NCI-H1694 treated with DMSO at 0.1 percent for 48 hours (cell line): ENCODE data around the gene MORN1.
"Not testable (repeated sequence)": the region's sequence is repeated elsewhere in the genome, so short reads cannot be mapped to it uniquely, and the experiment has no call there.

ENCODE experiments used
- DNase-seq: peaks from one replicate; lab custom pipeline; 2025; lab: John Stamatoyannopoulos, UW

The MORN1 gene

DNA sequence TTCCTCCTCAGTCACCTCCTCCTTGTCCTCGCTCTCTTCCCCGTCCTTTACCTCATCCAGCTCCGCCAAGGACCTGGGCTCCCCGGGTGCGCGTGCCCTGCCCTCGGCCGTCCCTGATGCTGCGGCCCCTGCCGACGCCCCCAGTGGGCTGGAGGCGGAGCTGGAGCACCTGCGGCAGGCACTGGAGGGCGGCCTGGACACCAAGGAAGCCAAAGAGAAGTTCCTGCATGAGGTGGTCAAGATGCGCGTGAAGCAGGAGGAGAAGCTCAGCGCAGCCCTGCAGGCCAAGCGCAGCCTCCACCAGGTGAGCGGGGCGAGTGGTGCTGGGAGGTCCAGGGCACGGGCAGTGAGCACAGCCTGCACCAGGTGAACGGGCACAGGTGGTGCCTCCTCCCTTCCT is 87.1 kb downstream of the MORN1 start:
- DNase-seq, result no peak

- DNase-seq, result no peak
Observed at GRCh38 chr1:2303781-2304180, 87.6 kb downstream of the MORN1 start.

DNA sequence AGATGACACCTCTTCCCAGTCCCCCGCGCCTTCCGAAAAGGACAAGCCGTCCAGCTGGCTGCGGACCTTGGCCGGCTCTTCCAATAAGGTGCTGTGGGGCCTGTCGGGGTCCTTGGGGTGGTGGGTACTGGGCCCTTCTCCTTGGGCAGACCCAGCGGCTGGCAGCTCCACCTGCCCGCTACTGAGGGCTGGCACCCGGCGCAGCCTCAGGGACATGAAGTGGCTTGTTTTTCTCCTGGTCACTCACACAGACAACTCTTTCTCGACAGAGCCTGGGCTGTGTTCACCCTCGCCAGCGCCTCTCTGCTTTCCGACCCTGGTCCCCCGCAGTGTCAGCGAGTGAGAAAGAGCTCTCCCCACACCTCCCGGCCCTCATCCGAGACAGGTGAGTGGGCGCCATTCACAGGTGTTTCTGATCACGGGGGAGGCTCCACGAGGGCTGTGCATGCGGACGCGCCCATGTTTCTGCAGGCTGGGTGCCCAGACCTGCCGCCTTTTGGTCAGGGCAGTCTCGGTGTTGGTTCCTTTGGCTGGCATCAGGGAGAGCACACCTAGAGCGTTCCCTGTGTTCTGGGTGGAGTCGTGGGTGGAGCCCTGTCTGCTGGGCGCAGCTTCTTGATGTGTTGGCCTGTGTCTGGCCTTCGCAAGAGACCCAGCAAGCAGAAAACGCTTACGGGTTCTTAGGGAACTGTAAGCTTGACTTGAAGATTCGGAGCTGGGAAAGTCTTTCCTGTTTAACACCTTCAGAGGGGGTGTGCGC is 88.2 kb downstream of the MORN1 start:
- no peak for DNase-seq

DNA sequence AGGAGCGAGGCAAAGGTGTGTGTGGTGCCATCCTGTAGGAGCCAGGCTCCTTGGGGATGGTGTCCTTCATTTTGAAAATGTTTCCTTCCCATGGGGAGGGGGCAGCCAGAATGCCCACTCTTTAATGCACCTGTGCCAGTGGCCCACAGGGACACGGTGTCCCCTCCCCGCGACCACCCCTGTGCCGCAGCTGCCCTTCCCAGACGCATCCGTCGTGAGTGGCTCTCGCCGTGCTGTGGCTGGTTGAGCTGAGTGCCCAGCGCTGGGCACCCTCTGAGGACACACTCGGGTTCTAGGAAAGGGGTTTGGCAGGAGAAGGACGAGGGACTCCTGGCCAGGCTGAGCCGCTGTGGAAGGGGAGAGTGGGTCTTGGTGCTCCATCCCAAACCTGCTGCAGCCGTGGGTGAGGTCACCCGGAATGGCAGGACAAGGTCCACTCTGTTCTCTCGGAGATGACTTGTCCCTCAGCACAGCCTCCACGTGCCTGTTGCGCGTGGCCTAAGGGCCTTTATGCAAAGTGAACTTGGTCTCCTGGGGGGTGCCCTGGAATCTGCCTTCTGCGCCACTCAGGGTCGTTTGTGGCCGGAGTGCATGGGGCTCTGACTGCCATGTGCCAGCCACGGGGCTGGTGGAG is 88.9 kb downstream of the MORN1 start:
- DNase-seq, result no peak

DNA sequence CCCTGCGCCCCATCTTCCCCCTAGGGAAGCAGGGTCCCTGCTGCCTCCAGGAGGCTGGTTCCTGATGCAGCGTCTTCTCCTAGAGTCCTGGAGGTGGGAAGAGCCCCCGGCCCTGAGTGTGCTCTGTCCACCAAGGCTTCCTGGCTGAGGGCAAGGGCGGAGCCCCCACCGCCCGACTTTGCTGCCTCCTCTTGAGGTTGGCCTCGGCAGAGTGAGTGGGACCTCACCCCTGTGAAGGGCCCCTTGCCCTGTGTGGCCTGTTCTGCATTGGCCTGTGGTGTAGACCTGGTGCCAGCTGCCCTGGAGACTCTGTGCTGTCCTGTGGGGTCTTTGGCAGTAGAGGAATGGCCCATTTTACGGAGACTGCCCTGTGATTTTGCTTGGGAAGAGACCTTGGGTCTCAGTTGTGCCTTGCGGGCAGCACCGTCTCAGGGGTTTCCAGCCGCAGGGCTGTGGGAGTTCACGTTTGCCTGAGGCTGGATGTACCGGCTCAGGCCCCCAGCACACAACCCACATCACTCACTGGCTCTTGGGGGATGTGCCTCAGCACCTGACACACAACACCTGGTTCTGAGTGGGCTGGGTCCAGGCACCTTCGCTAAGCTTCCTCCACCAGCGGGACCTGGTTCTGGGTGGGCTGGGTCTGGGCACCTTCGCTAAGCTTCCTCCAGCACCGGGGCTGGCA is 89.6 kb downstream of the MORN1 start:
- no peak for DNase-seq

DNA sequence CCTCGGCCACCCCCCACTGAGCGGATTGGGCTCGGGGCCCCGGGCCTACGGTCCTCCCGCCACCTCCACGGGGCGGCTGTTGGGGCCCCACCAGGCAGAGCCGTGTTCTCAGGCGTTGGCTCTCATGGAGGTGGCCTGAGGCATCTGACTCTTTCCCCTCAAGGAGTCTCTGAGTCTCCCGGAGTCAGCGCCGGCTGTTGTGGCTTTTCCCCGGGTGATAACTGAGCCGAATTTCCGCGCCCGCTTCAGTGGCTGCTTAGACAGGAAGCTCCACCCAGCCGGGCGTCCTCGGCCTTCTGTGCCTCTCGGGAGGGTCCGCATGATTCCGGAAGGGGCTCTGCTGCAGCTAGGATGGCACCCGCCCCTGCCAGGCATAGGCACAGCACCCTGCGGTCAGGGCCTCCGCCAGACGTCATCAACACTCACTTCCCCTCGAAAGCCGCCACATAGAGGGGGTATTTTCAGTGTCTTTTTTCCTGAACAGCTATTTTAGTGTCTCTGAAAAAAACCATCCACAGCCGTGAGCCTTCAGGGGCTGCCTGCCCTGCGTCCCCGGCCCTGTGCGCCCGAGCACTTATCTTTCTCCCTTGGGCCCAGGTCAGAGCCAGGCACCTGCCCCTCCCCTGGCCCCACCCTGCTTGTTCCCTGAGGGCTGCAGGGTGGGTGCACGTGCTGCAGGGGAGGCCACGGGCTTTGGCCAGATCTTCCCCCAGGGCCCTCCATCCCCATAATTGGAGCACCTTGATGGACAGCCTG is 90.3 kb downstream of the MORN1 start:
- no peak for DNase-seq

- no peak for DNase-seq
Observed at GRCh38 chr1:2300004-2300771, 91.2 kb downstream of the MORN1 start.

- no peak for DNase-seq
Observed at GRCh38 chr1:2299131-2299627, 92.2 kb downstream of the MORN1 start.

GRCh38 chr1:2298685-2299084 is 92.7 kb downstream of the MORN1 start:
- no peak for DNase-seq

DNA sequence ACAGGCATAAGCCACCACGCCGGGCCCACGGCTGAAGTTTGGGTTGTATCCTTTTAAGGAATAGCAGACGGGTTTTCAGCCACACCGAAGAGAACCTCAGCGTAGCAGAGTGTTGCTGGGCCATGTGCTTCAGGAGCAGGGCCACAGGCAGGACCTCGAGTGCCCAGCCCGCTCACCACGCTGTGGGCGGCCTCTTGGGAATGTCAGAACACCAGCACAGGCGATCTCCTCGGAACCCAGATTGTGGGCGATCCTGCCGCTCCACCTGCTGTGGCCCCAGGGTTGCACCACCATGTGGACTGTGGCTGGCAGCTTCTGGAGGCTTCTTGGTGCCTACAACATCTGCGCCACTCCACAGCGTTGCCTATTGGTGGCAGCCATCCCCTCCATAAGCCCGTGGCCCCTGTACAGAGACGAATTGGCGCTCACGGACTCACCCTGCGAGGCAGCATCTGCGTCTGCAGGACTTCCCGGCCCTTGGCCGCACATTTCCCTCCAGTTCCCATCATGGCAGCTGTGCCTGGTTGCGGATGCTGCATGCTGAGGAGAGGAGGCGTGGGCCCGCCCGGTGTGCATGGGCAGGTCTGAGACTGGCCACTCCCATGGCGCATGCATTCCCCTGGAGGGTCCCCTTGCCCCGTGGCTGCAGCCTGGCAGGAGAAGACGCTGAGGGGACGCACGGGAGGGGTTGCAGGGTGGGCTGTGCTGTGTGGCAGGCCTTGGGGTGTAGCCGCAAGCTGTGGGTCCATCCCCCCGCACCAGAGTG is 93.9 kb downstream of the MORN1 start:
- DNase-seq, result no peak

GRCh38 chr1:2296614-2297013 is 94.7 kb downstream of the MORN1 start:
- no peak for DNase-seq

GRCh38 chr1:2296211-2296610 is 95.1 kb downstream of the MORN1 start:
- not testable (repeated sequence) for DNase-seq

DNA sequence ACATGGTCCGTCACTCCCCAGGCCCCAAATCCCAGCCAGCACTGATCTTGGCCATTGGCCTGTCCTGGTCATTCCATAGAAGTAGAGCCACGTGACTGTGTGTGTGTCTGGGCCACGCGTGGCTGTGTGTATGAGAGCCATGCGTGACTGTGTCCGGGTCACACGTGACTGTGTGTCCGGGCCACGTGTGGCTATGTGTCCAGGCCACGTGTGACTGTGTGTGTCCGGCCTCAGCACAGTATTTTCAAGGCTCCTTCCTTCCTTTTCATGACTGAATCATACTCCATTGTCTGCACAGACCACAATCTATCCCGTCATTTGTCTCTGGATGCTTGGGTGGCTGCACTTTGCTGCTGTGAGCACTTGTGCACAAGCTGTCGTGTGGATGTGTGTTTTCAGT is 95.8 kb downstream of the MORN1 start:
- DNase-seq, result no peak

GRCh38 chr1:2294725-2295078 is 96.7 kb downstream of the MORN1 start:
- DNase-seq, result no peak

- no peak for DNase-seq
Observed at GRCh38 chr1:2294033-2294724, 97.2 kb downstream of the MORN1 start.

DNA sequence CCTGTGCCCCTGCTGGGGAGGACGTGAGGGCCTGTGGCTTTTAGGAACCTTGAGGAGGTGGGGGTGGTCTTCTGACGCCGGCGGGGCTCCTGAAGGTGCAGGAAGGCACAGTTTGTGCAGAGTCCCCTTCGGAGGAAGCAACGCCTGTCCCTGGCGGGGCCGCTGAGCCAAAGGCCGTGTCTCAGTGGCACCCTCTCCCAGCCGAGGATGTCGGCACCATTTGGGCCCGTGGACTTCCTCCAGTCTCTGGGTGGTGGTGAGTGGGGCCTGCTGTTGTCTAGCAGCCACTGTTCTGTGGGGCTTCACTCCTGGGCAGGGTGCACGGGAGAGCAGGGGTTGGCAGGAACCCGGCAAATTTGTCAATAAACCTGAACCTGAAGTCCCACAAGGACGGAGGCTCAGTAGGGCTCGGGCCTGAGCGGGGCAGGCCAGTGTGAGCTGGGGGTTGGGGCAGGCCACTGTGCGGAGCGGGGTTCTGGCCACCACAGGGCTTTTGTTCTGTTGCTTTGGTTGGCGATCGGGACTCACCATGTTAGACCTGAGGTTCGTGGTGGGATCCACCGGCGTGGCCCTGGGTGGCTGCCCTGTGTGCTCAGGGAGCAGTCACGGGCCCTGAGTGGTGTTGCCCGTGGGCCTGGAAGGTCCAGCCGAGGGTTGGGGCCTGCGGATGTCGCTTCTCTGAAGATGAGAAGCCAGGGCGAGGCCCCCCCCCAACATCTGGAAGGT is 98.5 kb downstream of the MORN1 start:
- DNase-seq, result no peak

GRCh38 chr1:2291577-2291976 is 99.8 kb downstream of the MORN1 start:
- no peak for DNase-seq

DNA sequence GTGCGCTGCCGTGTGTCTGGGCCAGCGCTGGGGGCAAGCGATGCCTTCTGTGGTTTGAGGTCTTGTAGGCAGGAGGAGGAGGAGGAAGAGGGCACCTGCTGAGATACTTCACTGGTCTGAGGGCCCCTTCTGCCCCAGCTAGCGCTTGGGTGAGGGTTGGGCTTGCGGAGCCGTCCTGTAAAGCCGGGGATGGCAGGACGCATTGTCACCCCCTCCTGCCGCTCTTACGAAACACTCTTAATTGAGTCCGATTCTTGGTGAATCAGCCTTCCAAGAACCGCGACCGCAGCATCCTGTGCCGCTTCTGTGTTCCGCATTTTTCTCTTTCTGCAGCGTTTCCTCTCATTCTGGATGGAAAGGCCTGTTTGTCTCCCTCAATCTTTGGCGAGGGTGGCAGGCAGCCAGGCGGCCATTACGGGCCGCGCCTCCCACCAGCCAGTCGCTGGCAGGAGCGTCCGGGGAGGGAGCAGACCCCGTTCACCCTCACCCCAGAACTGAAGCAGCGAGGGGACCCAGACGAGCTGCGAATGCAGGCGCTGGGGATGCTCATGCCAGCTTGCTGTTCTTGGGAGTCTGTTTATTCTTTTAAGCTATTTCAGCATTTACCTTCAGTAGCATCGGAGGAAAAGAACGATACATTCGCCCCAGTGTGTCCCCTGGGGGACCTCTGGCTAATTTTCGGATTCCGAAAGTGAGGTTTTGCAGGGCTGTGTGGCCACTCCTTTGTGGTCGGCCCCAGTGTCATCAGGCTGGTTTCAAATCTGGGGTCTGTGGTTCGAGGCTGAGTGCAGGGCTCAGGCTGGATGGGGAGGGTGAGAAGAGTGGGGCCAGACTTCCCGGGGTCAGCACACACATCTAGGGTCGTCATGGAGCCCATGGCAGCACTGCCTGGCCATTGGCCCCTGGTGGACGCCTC is 100.5 kb downstream of the MORN1 start:
- no peak for DNase-seq
